Ascending aorta (tissue), 2 donors: ENCODE data around the gene SORT1. TPM values are rescaled to one million over a fixed set of nuclear protein-coding genes. Genes with fewer than 3 reads are reported as not detected.

ENCODE experiments used
- DNase-seq, 2 donors: peaks; one replicate each; pipeline ENCODE4 v3.0.0-alpha.2; 2019; ENCODE audit warnings: low spot score in 2 of 2
- H3K27ac ChIP-seq, 2 donors: fragments of 200-600 bp; sonication (generic); one replicate each; pipeline ENCODE4 v1.5.1; 2016 to 2017; ENCODE audit warnings: mild to moderate bottlenecking in 1 of 2
- H3K27me3 ChIP-seq: fragments of 200-600 bp; sonication (generic); one replicate; pipeline ENCODE4 v1.5.1; 2017
- H3K36me3 ChIP-seq, 2 donors: fragments of 200-600 bp; sonication (generic); one replicate each; pipeline ENCODE4 v1.5.1; 2016
- H3K4me1 ChIP-seq, 2 donors: fragments of 200-600 bp; sonication (generic); one replicate each; pipeline ENCODE4 v1.5.1; 2016 to 2017; ENCODE audit warnings: mild to moderate bottlenecking in 1 of 2
- H3K4me3 ChIP-seq, 2 donors: fragments of 200-600 bp; sonication (generic); one replicate each; pipeline ENCODE4 v1.5.1; 2016 to 2017; ENCODE audit warnings: mild to moderate bottlenecking in 1 of 2
- H3K9me3 ChIP-seq, 2 donors: fragments of 200-600 bp; sonication (generic); one replicate each; pipeline ENCODE4 v1.5.1; 2016
- CTCF ChIP-seq, 3 experiments: fragments of 200-600 bp in 2 of 3; fragments of 450-650 bp in 1 of 3; sonication (generic) in 2 of 3; IDR thresholded peaks; one replicate each; pipeline ENCODE4 v1.5.1; 2016 to 2019; ENCODE audit warnings: antibody characterized with exemption in 3 of 3, mild to moderate bottlenecking in 1 of 3, moderate library complexity in 1 of 3
- intact Hi-C: fragments of 100-400 bp; cut with DNase I; formaldehyde crosslinking; loops from one replicate; pipeline ENCODE4 v1.15.1; 2023
- total RNA-seq: library from RNA; depleted of rRNA; stranded (reverse); fragments of >200 nt; gene quantifications from one replicate; pipeline ENCODE4 v1.1.0, GENCODE V29; 2016

Gene SORT1
- total RNA-seq, 1 donor from 2014 or later, result 111 TPM

- H3K9me3 ChIP-seq, result no peaks in the 10 kb centered on the region
- DNase-seq, result peak in 1 of 2 donors; percentile 90
- no peak overlapping the region for H3K4me3 ChIP-seq
- no peaks in the 10 kb centered on the region for H3K27me3 ChIP-seq
- peak; percentile 89 to 91 (median 89) for TF ChIP-seq CTCF (IDR thresholded peaks at IDR 0.05)
- H3K36me3 ChIP-seq, result no peaks in the 10 kb centered on the region
- intact Hi-C loops, result loop anchor here (1.0 to 5.0 kb wide), 2 partner anchors 122 to 255 kb away; no protein-coding TSS in a partner anchor
- no peak overlapping the region for H3K27ac ChIP-seq
- H3K4me1 ChIP-seq, result peaks cover 0 to 10% of the 10 kb centered on the region in 2 donors
Observed at GRCh38 chr1:109277434-109278204, 120.1 kb downstream of the SORT1 start.

DNA sequence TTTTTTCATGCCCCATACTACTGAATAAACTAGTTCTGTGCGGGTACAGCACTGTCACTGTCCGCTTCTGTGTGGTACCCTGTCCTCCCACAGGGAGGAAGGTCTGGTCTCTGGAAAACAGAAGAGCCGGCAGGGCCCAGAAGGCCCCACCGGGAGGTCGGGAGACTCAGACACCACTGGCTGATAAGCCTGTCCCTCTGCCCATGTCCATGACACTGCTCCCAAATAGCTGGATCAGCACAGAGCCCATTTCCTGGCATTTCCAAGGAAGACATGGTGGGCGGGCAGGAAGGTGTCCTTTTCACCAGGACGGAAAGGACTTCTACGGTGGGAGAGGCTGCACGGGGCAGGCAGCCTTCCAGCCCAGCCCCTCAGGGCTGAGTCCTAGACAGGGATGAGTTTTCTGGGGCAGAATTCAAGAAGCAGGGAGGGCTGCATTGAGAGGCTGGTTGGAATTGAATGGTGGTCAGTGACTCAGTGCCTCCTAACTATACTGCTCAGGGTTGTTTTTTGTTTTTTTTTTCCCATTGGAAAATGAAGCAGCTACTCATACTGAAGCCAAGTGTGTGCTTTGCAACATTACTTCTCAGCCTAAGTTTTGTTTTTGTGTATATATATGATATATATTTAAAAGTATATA, 121.9 kb downstream of the SORT1 start:
- no peak for DNase-seq
- H3K4me3 ChIP-seq, result no peak overlapping the region
- intact Hi-C loops, result loop anchor here (5.0 kb wide), 1 partner anchor 256 kb away; no protein-coding TSS in a partner anchor
- TF ChIP-seq CTCF (IDR thresholded peaks at IDR 0.05), result no peak
- H3K9me3 ChIP-seq, result no peaks in the 10 kb centered on the region
- no peaks in the 10 kb centered on the region for H3K27me3 ChIP-seq
- H3K36me3 ChIP-seq, result no peaks in the 10 kb centered on the region
- H3K4me1 ChIP-seq, result peaks cover 0 to 2% of the 10 kb centered on the region in 2 donors
- no peak overlapping the region for H3K27ac ChIP-seq

DNA sequence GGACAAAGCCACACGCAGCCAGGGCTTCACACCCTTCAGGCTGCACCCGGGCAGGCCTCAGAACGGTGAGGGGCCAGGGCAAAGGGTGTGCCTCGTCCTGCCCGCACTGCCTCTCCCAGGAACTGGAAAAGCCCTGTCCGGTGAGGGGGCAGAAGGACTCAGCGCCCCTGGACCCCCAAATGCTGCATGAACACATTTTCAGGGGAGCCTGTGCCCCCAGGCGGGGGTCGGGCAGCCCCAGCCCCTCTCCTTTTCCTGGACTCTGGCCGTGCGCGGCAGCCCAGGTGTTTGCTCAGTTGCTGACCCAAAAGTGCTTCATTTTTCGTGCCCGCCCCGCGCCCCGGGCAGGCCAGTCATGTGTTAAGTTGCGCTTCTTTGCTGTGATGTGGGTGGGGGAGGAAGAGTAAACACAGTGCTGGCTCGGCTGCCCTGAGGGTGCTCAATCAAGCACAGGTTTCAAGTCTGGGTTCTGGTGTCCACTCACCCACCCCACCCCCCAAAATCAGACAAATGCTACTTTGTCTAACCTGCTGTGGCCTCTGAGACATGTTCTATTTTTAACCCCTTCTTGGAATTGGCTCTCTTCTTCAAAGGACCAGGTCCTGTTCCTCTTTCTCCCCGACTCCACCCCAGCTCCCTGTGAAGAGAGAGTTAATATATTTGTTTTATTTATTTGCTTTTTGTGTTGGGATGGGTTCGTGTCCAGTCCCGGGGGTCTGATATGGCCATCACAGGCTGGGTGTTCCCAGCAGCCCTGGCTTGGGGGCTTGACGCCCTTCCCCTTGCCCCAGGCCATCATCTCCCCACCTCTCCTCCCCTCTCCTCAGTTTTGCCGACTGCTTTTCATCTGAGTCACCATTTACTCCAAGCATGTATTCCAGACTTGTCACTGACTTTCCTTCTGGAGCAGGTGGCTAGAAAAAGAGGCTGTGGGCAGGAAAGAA, 122.9 kb downstream of the SORT1 start:
- no peak overlapping the region for H3K4me3 ChIP-seq
- no peak overlapping the region for H3K27ac ChIP-seq
- H3K36me3 ChIP-seq, result peaks cover 0 to under 1% of the 10 kb centered on the region in 2 donors
- H3K9me3 ChIP-seq, result no peaks in the 10 kb centered on the region
- no peaks in the 10 kb centered on the region for H3K27me3 ChIP-seq
- peaks cover 0 to 2% of the 10 kb centered on the region in 2 donors for H3K4me1 ChIP-seq
- no peak for DNase-seq
- intact Hi-C loops, result loop anchor here (5.0 kb wide), 1 partner anchor 257 kb away; no protein-coding TSS in a partner anchor
- TF ChIP-seq CTCF (IDR thresholded peaks at IDR 0.05), result no peak

DNA sequence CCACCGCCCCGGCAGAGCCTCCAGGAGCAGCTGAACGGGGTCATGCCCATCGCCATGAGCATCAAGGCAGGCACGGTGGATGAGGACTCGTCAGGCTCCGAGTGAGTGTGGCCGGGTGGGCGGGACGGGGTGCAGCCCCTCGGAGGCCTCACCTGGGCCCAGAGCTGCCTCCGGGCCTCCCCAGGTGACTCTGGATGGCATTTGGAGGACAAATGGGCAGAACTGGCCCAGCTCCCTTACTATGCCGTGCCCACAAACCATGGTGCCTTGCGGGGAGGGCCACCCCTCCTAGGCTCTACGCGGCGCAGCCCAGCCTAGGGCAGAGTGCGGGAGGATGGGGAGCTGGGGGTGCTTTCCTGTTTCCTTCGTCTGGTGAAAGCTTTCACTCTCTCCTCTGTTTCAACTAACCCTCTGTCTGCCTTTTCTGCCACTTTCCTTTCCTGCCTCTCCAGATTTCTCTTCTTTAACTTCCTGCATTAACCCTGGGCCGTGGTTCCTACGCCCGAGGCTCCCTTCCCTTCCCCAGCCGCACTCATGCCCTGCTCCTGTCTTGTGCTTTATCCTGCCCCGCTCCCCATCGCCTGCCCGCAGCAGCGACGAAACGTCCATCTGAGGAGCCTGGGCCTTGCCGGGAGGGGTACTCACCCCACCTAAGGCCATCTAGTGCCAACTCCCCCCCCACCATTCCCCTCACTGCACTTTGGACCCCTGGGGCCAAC, 124.0 kb downstream of the SORT1 start:
- no peaks in the 10 kb centered on the region for H3K9me3 ChIP-seq
- no peak overlapping the region for H3K27ac ChIP-seq
- no peaks in the 10 kb centered on the region for H3K27me3 ChIP-seq
- intact Hi-C loops, result no loop called here
- no peak for DNase-seq
- TF ChIP-seq CTCF (IDR thresholded peaks at IDR 0.05), result no peak
- no peak overlapping the region for H3K4me3 ChIP-seq
- H3K36me3 ChIP-seq, result peaks cover 4 to 5% of the 10 kb centered on the region in 2 donors
- peaks cover 0 to 2% of the 10 kb centered on the region in 2 donors for H3K4me1 ChIP-seq
